ENCODE data around the gene PTPN21.

Gene PTPN21

GRCh38 chr14:88476825-88477224 is 78.0 kb downstream of the PTPN21 start:
- no peak for TF ChIP-seq CTCF (IDR thresholded peaks at IDR 0.05; ENCODE audit: low read length, missing control alignments)
- no peak overlapping the region for H3K4me3 ChIP-seq (replicated peaks; ENCODE audit: low read depth, low read length)
- DNase-seq (ENCODE audit: low read depth) = no peak

GRCh38 chr14:88476214-88476774 is 78.5 kb downstream of the PTPN21 start:
- no peak for TF ChIP-seq CTCF (IDR thresholded peaks at IDR 0.05; ENCODE audit: low read length, missing control alignments)
- no peak for DNase-seq (ENCODE audit: low read depth)
- no peak overlapping the region for H3K4me3 ChIP-seq (replicated peaks; ENCODE audit: low read depth, low read length)

GRCh38 chr14:88473791-88474190 is 81.0 kb downstream of the PTPN21 start:
- TF ChIP-seq CTCF (IDR thresholded peaks at IDR 0.05; ENCODE audit: low read length, missing control alignments) = no peak
- DNase-seq (ENCODE audit: low read depth) = peak; percentile 22

GRCh38 chr14:88470542-88471440 is 84.0 kb downstream of the PTPN21 start:
- H3K4me3 ChIP-seq (replicated peaks; ENCODE audit: low read depth, low read length) = no peak overlapping the region
- DNase-seq (ENCODE audit: low read depth) = peak; percentile 43
- no peak for TF ChIP-seq CTCF (IDR thresholded peaks at IDR 0.05; ENCODE audit: low read length, missing control alignments)

More at GRCh38 chr14:88473791-88474190, 81.0 kb downstream of the PTPN21 start:
- no peak overlapping the region for H3K4me3 ChIP-seq (replicated peaks; ENCODE audit: low read depth, low read length)

GRCh38 chr14:88468406-88468805 is 86.4 kb downstream of the PTPN21 start:
- no peak for TF ChIP-seq CTCF (IDR thresholded peaks at IDR 0.05; ENCODE audit: low read length, missing control alignments)
- no peak overlapping the region for H3K4me3 ChIP-seq (replicated peaks; ENCODE audit: low read depth, low read length)
- peak; percentile 41 for DNase-seq (ENCODE audit: low read depth)

- peak; percentile 29 for DNase-seq (ENCODE audit: low read depth)
- peak; percentile 45 for TF ChIP-seq CTCF (IDR thresholded peaks at IDR 0.05; ENCODE audit: low read length, missing control alignments)
- no peak overlapping the region for H3K4me3 ChIP-seq (replicated peaks; ENCODE audit: low read depth, low read length)
Measured at GRCh38 chr14:88463318-88463717, 91.5 kb downstream of the PTPN21 start.

Data from fibroblast of pulmonary artery (primary cell).